ENCODE measurements around the gene PRG3. TPM values are rescaled to one million over a fixed set of nuclear protein-coding genes. Genes with fewer than 3 reads are reported as not detected.

The PRG3 gene
- total and polyA plus RNA-seq, 2 of the 13 experiments (the other 11 are each of a cell fraction or from before 2014, with no cell fraction given) = not detected

GRCh38 chr11:57379732-57380131 lies 1.2 kb downstream of the PRG3 start (continued):
- TF ChIP-seq ZBTB8A (CRISPR knock-in tag; IDR thresholded peaks at IDR 0.05; ENCODE audit: borderline replicate concordance, low read depth) (no peak), ZC3H4 (CRISPR knock-in tag; IDR thresholded peaks at IDR 0.05; ENCODE audit: borderline replicate concordance) (no peak), SMC3 (IDR thresholded peaks at IDR 0.05; ENCODE audit: low read length) (no peak), CHD4 (IDR thresholded peaks at IDR 0.05; ENCODE audit: borderline replicate concordance, low read length) (no peak), ATF2 (CRISPR knock-in tag; IDR thresholded peaks at IDR 0.05) (no peak), ZNF629 (CRISPR knock-in tag; conservative IDR thresholded peaks at IDR 0.05) (no peak), ATAD3A (CRISPR knock-in tag; IDR thresholded peaks at IDR 0.05) (no peak), MYC (CRISPR knock-in tag; IDR thresholded peaks at IDR 0.05; ENCODE audit: borderline replicate concordance) (no peak), EED (CRISPR knock-in tag; IDR thresholded peaks at IDR 0.05) (no peak), MZF1 (CRISPR knock-in tag; IDR thresholded peaks at IDR 0.05; ENCODE audit: borderline replicate concordance) (no peak), ZNF33B (CRISPR knock-in tag; IDR thresholded peaks at IDR 0.05) (no peak), HOXA5 (CRISPR knock-in tag; IDR thresholded peaks at IDR 0.05) (no peak), DDIT3 (CRISPR knock-in tag; IDR thresholded peaks at IDR 0.05) (no peak), NCOR1 (IDR thresholded peaks at IDR 0.05; ENCODE audit: borderline replicate concordance, low read length) (no peak), ZNF282 (IDR thresholded peaks at IDR 0.05; ENCODE audit: partially characterized antibody) (no peak), ZMYM2 (CRISPR knock-in tag; IDR thresholded peaks at IDR 0.05) (no peak), ZBTB39 (CRISPR knock-in tag; IDR thresholded peaks at IDR 0.05) (no peak), DMAP1 (CRISPR knock-in tag; IDR thresholded peaks at IDR 0.05) (no peak), WIZ (CRISPR knock-in tag; IDR thresholded peaks at IDR 0.05) (peak; percentile 60; the same call in 1 of the 2 replicates), ZNF883 (CRISPR knock-in tag; IDR thresholded peaks at IDR 0.05; ENCODE audit: not compliant biosample characterization) (no peak), ATM (IDR thresholded peaks at IDR 0.05; ENCODE audit: borderline replicate concordance) (no peak), CAMTA2 (CRISPR knock-in tag; IDR thresholded peaks at IDR 0.05; ENCODE audit: borderline replicate concordance) (no peak), ZNF570 (CRISPR knock-in tag; IDR thresholded peaks at IDR 0.05; ENCODE audit: borderline replicate concordance) (no peak), NKX3-1 (CRISPR knock-in tag; IDR thresholded peaks at IDR 0.05) (peak; percentile 67; the same call in 1 of the 2 replicates)
- TF ChIP-seq, protein P1, sequence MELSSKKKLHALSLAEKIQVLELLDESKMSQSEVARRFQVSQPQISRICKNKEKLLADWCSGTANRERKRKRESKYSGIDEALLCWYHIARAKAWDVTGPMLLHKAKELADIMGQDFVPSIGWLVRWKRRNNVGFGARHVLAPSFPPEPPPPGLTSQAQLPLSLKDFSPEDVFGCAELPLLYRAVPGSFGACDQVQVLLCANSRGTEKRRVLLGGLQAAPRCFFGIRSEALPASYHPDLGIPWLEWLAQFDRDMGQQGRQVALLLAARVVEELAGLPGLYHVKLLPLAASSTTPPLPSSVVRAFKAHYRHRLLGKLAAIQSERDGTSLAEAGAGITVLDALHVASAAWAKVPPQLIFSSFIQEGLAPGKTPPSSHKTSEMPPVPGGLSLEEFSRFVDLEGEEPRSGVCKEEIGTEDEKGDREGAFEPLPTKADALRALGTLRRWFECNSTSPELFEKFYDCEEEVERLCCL (CRISPR knock-in tag; IDR thresholded peaks at IDR 0.05; ENCODE audit: borderline replicate concordance) = no peak
- TF ChIP-seq, protein P2, sequence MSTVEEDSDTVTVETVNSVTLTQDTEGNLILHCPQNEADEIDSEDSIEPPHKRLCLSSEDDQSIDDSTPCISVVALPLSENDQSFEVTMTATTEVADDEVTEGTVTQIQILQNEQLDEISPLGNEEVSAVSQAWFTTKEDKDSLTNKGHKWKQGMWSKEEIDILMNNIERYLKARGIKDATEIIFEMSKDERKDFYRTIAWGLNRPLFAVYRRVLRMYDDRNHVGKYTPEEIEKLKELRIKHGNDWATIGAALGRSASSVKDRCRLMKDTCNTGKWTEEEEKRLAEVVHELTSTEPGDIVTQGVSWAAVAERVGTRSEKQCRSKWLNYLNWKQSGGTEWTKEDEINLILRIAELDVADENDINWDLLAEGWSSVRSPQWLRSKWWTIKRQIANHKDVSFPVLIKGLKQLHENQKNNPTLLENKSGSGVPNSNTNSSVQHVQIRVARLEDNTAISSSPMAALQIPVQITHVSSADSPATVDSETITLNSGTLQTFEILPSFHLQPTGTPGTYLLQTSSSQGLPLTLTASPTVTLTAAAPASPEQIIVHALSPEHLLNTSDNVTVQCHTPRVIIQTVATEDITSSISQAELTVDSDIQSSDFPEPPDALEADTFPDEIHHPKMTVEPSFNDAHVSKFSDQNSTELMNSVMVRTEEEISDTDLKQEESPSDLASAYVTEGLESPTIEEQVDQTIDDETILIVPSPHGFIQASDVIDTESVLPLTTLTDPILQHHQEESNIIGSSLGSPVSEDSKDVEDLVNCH (CRISPR knock-in tag; IDR thresholded peaks at IDR 0.05) = no peak

Measured in HepG2 (cell line).